ENCODE measurements around the gene GID8. TPM values are rescaled to one million over a fixed set of nuclear protein-coding genes. Genes with fewer than 3 reads are reported as not detected.

GID8 gene
- polyA plus RNA-seq, 1 of the 3 experiments (the other 2 are of a cell fraction) = 18.1 TPM

DNA sequence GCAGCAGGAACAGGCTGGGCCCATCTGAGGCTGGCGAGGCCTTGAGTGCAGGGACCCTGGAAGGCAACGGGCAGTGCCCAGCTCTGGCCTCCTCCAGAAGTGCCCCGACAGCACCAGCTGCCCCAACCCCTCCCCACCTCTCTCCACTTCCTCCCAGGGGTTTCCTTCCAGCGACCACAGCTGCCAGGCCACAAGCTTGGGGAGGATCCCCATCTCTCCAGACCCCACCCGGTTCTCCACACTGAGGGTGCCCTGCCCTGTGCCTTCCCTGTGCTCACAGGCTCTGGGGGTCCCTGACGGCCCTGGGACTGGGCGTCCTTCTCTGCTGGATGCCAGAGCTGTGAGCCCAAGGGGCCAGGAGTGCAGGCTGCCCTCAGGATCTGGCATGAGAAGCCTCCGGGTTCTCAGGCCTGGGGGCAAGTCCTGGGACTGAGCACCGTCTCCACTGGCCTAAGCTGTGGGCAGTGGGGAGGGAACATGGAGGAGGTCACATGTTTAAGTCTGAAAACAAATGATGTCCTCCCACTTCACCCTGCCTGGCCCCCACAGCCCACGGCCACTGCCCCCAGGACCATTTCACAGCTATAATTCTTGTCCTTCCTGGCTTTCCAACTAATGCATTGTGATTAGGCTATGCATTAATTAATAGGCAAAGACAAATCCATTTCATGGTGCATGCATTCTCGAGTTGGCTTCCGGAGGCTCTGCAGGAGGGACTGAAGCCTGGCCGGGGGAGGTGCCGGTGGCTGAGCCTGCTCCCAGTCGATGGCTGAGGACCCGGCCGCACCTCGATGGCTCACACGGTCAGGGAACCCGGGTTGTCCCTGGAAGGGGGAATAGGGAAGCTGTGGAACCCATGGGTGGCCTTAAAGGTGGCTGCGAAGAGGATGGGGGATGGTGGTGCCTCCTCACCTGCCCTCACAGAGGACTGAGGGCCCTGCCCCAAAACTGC lies 44.5 kb downstream of the GID8 start:
- TF ChIP-seq RXRA (IDR thresholded peaks at IDR 0.05; ENCODE audit: borderline replicate concordance, low read depth) = no peak
- TF ChIP-seq, protein P1, sequence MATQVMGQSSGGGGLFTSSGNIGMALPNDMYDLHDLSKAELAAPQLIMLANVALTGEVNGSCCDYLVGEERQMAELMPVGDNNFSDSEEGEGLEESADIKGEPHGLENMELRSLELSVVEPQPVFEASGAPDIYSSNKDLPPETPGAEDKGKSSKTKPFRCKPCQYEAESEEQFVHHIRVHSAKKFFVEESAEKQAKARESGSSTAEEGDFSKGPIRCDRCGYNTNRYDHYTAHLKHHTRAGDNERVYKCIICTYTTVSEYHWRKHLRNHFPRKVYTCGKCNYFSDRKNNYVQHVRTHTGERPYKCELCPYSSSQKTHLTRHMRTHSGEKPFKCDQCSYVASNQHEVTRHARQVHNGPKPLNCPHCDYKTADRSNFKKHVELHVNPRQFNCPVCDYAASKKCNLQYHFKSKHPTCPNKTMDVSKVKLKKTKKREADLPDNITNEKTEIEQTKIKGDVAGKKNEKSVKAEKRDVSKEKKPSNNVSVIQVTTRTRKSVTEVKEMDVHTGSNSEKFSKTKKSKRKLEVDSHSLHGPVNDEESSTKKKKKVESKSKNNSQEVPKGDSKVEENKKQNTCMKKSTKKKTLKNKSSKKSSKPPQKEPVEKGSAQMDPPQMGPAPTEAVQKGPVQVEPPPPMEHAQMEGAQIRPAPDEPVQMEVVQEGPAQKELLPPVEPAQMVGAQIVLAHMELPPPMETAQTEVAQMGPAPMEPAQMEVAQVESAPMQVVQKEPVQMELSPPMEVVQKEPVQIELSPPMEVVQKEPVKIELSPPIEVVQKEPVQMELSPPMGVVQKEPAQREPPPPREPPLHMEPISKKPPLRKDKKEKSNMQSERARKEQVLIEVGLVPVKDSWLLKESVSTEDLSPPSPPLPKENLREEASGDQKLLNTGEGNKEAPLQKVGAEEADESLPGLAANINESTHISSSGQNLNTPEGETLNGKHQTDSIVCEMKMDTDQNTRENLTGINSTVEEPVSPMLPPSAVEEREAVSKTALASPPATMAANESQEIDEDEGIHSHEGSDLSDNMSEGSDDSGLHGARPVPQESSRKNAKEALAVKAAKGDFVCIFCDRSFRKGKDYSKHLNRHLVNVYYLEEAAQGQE (IDR thresholded peaks at IDR 0.05; ENCODE audit: low read depth, low read length) = no peak
- TF ChIP-seq EP300 (IDR thresholded peaks at IDR 0.05; ENCODE audit: borderline replicate concordance in 1 of 2, low read depth in 1 of 2, low read length in 1 of 2) = no peak
- no peak for TF ChIP-seq FOXJ3 (CRISPR knock-in tag; IDR thresholded peaks at IDR 0.05)
- TF ChIP-seq, protein P2, sequence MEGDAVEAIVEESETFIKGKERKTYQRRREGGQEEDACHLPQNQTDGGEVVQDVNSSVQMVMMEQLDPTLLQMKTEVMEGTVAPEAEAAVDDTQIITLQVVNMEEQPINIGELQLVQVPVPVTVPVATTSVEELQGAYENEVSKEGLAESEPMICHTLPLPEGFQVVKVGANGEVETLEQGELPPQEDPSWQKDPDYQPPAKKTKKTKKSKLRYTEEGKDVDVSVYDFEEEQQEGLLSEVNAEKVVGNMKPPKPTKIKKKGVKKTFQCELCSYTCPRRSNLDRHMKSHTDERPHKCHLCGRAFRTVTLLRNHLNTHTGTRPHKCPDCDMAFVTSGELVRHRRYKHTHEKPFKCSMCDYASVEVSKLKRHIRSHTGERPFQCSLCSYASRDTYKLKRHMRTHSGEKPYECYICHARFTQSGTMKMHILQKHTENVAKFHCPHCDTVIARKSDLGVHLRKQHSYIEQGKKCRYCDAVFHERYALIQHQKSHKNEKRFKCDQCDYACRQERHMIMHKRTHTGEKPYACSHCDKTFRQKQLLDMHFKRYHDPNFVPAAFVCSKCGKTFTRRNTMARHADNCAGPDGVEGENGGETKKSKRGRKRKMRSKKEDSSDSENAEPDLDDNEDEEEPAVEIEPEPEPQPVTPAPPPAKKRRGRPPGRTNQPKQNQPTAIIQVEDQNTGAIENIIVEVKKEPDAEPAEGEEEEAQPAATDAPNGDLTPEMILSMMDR (IDR thresholded peaks at IDR 0.05) = no peak
- TF ChIP-seq NFIC (IDR thresholded peaks at IDR 0.05; ENCODE audit: borderline replicate concordance) = no peak
- TF ChIP-seq RAD21 (IDR thresholded peaks at IDR 0.05; ENCODE audit: low read length) = no peak
- TF ChIP-seq TCF12 (IDR thresholded peaks at IDR 0.05) = no peak
- Histone ChIP-seq H3K4me1 (ENCODE audit: control insufficient read depth in 1 of 2, insufficient read depth in 2 of 2, low read depth in 1 of 2, low read length in 1 of 2) (peaks cover 0 to 6% of the 10 kb centered on the region in 2 experiments; a peak in 1 of 4 replicates), H3K9me3 (no peaks in the 10 kb centered on the region), H3K9me2 (no peaks in the 10 kb centered on the region), H3K27me3 (ENCODE audit: insufficient read depth) (peaks cover 44% of the 10 kb centered on the region), H3F3A (replicated peaks; ENCODE audit: insufficient read depth) (no peaks in the 10 kb centered on the region), H3K79me2 (ENCODE audit: insufficient read depth) (no peaks in the 10 kb centered on the region), H3K36me3 (replicated peaks in 1 of 2; ENCODE audit: control insufficient read depth in 1 of 2, insufficient read depth in 2 of 2, low read length in 1 of 2) (no peaks in the 10 kb centered on the region), H3K27ac (ENCODE audit: low read depth in 2 of 2, low read length in 1 of 2) (no peak overlapping the region), H4K20me1 (ENCODE audit: insufficient read depth) (no peaks in the 10 kb centered on the region), H3K9ac (no peak overlapping the region), H3K4me3 (ENCODE audit: low read depth in 2 of 2, low read length in 1 of 2) (no peak overlapping the region), H2AFZ (ENCODE audit: low read depth) (no peak overlapping the region), H3K4me2 (no peak overlapping the region)
- no peak for DNase-seq
- 52% methylated on average over 11 of the region's 21 CpGs for WGBS (ENCODE audit: low lambda C conversion rate)
- CTCF ChIA-PET = interaction anchor here (1.0 to 3.4 kb wide), 4 partner anchors 10 to 240 kb away, joined by 3 to 24 read pairs (median 4); no protein-coding TSS in a partner anchor
- POLR2A ChIA-PET = no interaction called here

DNA sequence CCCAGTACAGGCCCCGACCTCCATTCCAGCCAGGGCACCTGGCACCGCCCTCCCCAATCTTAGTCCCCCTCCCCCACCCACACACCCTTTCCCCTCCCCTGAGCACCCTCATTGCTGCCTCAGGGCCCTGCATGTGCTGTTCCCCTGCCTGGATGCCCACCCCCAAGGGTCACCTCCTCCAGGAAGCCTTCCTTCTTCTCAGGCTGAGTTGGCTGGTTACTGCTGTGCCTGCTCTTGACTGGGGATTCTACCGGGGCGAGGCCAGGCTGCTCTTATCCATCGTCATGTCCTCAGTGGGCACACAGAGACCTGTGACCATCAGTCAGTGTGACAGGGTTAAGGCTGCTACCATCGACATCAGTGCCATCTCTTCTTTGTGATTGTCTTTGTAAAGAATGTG lies 45.3 kb downstream of the GID8 start:
- no peaks in the 10 kb centered on the region for H3K79me2 ChIP-seq (ENCODE audit: insufficient read depth)
- no peak overlapping the region for H3K4me3 ChIP-seq (ENCODE audit: low read depth in 2 of 2, low read length in 1 of 2)
- H3K27me3 ChIP-seq (ENCODE audit: insufficient read depth) = peaks cover 36% of the 10 kb centered on the region
- peaks cover 0 to 6% of the 10 kb centered on the region in 2 experiments; a peak in 1 of 4 replicates for H3K4me1 ChIP-seq (ENCODE audit: control insufficient read depth in 1 of 2, insufficient read depth in 2 of 2, low read depth in 1 of 2, low read length in 1 of 2)
- CTCF ChIA-PET = interaction anchor here (1.6 to 3.4 kb wide), 2 partner anchors 11 to 96 kb away, joined by 3 to 24 read pairs; no protein-coding TSS in a partner anchor
- no peaks in the 10 kb centered on the region for H3K36me3 ChIP-seq (replicated peaks in 1 of 2; ENCODE audit: control insufficient read depth in 1 of 2, insufficient read depth in 2 of 2, low read length in 1 of 2)
- no peak overlapping the region for H2AFZ ChIP-seq (ENCODE audit: low read depth)
- no peaks in the 10 kb centered on the region for H3K9me3 ChIP-seq
- WGBS (ENCODE audit: low lambda C conversion rate) = 56% methylated on average over 6 of the region's 6 CpGs
- no peak overlapping the region for H3K9ac ChIP-seq
- no peaks in the 10 kb centered on the region for H3K9me2 ChIP-seq
- DNase-seq = no peak
- POLR2A ChIA-PET = no interaction called here
- no peak overlapping the region for H3K4me2 ChIP-seq
- H4K20me1 ChIP-seq (ENCODE audit: insufficient read depth) = no peaks in the 10 kb centered on the region
- no peaks in the 10 kb centered on the region for H3F3A ChIP-seq (replicated peaks; ENCODE audit: insufficient read depth)
- no peak overlapping the region for H3K27ac ChIP-seq (ENCODE audit: low read depth in 2 of 2, low read length in 1 of 2)
- TF ChIP-seq SMC3 (IDR thresholded peaks at IDR 0.05; ENCODE audit: low read depth, low read length) = no peak
- TF ChIP-seq, protein P1 (IDR thresholded peaks at IDR 0.05; ENCODE audit: low read depth, low read length) = no peak
- TF ChIP-seq, protein P3, sequence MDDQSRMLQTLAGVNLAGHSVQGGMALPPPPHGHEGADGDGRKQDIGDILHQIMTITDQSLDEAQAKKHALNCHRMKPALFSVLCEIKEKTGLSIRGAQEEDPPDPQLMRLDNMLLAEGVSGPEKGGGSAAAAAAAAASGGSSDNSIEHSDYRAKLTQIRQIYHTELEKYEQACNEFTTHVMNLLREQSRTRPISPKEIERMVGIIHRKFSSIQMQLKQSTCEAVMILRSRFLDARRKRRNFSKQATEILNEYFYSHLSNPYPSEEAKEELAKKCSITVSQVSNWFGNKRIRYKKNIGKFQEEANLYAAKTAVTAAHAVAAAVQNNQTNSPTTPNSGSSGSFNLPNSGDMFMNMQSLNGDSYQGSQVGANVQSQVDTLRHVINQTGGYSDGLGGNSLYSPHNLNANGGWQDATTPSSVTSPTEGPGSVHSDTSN (IDR thresholded peaks at IDR 0.05) = no peak
- TF ChIP-seq FOXM1 (IDR thresholded peaks at IDR 0.05; ENCODE audit: low read depth) = no peak
- TF ChIP-seq GABPA (IDR thresholded peaks at IDR 0.05; ENCODE audit: low read depth) = no peak
- TF ChIP-seq, protein P4, sequence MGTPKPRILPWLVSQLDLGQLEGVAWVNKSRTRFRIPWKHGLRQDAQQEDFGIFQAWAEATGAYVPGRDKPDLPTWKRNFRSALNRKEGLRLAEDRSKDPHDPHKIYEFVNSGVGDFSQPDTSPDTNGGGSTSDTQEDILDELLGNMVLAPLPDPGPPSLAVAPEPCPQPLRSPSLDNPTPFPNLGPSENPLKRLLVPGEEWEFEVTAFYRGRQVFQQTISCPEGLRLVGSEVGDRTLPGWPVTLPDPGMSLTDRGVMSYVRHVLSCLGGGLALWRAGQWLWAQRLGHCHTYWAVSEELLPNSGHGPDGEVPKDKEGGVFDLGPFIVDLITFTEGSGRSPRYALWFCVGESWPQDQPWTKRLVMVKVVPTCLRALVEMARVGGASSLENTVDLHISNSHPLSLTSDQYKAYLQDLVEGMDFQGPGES (IDR thresholded peaks at IDR 0.05; ENCODE audit: low read depth, low read length) = no peak

Data from SK-N-SH (cell line).